GM20000 (cell line): Measurements from ENCODE around the gene ARHGAP26.

Experiments used
- DNase-seq: peaks from one replicate; pipeline ENCODE4 v3.0.0; 2012; ENCODE audit warnings: low spot score
- TF ChIP-seq, protein P1 (sequence below): IDR thresholded peaks from 2 replicates; pipeline ENCODE4 v1.5.1; 2012; ENCODE audit warnings: mild to moderate bottlenecking, control low read depth; ENCODE audit errors: extremely low read depth, missing control alignments

Gene ARHGAP26

GRCh38 chr5:142797420-142797819, 27.2 kb downstream of the ARHGAP26 start:
- DNase-seq: no peak
- TF ChIP-seq, protein P1, sequence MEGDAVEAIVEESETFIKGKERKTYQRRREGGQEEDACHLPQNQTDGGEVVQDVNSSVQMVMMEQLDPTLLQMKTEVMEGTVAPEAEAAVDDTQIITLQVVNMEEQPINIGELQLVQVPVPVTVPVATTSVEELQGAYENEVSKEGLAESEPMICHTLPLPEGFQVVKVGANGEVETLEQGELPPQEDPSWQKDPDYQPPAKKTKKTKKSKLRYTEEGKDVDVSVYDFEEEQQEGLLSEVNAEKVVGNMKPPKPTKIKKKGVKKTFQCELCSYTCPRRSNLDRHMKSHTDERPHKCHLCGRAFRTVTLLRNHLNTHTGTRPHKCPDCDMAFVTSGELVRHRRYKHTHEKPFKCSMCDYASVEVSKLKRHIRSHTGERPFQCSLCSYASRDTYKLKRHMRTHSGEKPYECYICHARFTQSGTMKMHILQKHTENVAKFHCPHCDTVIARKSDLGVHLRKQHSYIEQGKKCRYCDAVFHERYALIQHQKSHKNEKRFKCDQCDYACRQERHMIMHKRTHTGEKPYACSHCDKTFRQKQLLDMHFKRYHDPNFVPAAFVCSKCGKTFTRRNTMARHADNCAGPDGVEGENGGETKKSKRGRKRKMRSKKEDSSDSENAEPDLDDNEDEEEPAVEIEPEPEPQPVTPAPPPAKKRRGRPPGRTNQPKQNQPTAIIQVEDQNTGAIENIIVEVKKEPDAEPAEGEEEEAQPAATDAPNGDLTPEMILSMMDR: no peak

DNA sequence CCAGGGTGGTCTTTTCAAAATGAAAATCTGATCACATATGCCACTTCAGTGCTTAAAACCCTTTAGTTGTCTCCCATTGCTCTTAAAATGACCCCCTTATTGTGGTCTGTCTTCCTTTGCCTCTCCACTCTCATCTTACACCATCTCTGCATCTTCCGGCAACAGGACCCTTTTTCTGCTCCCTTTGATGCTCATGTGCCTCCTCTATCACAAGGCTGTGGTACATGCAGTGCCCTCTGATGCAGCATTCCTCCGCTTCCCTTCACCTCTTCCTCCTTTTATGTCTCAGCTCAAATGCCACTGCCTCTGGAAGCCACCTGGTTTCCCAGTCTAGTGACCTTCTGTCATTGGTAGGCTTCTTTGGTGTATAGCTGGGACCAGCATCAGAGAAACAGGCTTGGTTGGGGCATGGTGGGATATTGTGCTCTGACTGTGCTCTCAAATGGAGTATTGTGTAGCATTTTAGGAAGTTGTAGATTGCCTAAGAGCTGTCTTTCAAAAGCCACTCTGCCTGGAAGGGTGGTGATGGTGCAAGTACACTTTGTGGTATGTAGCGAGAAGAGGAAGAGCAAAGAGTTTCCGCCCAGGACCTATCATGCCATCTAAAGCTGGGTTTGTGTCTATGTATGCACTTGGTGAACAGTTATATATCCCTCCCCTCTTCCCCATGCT, 28.1 kb downstream of the ARHGAP26 start:
- TF ChIP-seq, protein P1: no peak

DNA sequence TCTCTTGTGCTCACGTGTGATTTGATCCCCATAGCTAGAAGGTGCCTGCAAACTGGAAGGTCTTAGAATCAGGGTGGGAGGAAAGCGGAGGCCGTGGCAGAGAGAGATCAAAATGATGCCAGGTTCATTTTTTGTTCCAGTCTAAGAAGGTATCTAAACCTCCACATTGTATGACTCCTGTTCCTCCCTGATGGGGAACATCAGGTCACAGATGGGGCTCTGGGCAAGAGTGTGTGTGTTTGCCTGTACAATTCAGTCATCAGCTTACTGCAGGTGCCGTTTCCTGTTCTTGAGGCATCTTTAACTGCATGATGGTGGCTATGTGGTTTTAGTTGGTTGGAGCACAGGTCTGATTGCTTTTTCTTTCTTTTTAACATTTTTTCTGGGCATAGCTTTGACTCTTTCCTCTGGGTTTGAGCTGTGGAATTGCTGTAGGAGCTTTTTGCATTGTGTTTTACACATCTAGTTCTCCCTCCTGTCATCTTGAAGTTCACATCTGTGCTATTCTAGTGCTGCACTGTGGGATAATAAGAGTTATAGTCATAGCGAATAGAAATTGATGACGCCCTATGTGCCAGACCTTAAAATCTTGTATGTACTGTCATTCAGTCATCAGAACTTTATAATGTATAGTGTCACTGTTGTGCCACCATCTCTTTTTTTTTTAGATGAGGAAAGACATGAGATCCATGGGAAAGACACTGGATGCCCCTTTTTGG, 30.8 kb downstream of the ARHGAP26 start:
- TF ChIP-seq, protein P1: no peak
- peak; percentile 10 for DNase-seq

More for the DNA sequence above, 28.1 kb downstream of the ARHGAP26 start:
- no peak for DNase-seq

DNA sequence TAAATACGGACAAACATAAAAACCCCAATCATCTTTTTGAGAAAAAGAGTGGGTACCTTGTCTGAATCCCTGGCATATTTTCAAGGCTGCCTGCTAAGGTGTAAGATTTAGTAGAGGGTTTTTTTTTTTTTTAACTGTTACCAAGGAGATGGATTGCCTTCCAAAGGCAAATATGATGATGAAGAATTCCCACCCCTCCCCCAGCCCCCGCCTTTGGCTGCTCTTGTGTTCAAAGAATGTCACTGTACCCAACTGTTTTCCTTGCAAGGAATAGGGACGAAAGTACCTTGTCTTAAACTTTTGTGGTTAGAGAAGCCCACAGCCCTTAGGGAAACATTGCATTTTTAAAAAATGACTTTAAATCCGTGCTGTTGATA, 31.3 kb downstream of the ARHGAP26 start:
- TF ChIP-seq, protein P1: no peak
- DNase-seq: no peak

GRCh38 chr5:142803428-142804125, 33.4 kb downstream of the ARHGAP26 start:
- no peak for DNase-seq
- TF ChIP-seq, protein P1: no peak

GRCh38 chr5:142805339-142805738, 35.2 kb downstream of the ARHGAP26 start:
- DNase-seq: no peak
- TF ChIP-seq, protein P1: no peak

DNA sequence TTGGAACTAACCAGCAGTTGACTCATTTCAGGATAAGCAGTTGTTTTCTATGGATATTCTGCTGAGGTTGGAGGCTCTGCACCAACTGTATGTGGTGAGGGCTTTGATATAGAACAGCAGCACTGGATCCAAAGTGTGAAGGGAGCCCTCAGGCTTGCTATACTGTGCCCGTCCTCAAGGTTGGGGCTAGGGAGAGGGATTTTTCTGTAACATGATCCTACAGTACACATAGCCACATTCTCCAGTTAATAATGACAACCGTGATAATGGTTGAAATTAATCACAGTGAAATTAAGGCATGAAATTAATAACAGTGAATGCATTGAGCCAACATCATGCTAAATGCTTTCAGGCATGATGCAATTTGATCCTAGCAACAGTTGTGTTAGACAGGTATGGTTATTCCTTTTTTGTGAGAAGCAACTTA, 36.7 kb downstream of the ARHGAP26 start:
- TF ChIP-seq, protein P1: no peak
- no peak for DNase-seq
